MM.1S (cell line): ENCODE results near the gene BRD4.

Experiments used
- CTCF ChIP-seq: fragments of 300-600 bp; sonication (generic); IDR thresholded peaks from 2 replicates; pipeline ENCODE4 v1.5.1; 2016; ENCODE audit warnings: antibody characterized with exemption, low read length, mixed read lengths
- EZH2 ChIP-seq: fragments of 300-600 bp; sonication (generic); optimal IDR thresholded peaks from 2 replicates; pipeline ENCODE3; 2017; ENCODE audit warnings: low read depth, mild to moderate bottlenecking, antibody characterized with exemption, low read length, mixed read lengths
- EZH2phosphoT487 ChIP-seq: fragments of 300-600 bp; sonication (generic); IDR thresholded peaks from 2 replicates; pipeline ENCODE4 v1.6.1; 2018; ENCODE audit warnings: antibody characterized with exemption, low read length

GRCh38 chr19:15241259-15241910 lies 91.0 kb downstream of the BRD4 start:
- TF ChIP-seq CTCF (no peak), EZH2 (no peak), EZH2phosphoT487 (no peak)
